Measurements from ENCODE around the gene SYNGR1. TPM values are rescaled to one million over a fixed set of nuclear protein-coding genes. Genes with fewer than 3 reads are reported as not detected.
"Not testable (repeated sequence)": the region's sequence is repeated elsewhere in the genome, so short reads cannot be mapped to it uniquely, and the experiment has no call there.

SYNGR1 gene
- total and polyA plus RNA-seq, 2 experiments from 2014 or later = 30.9 to 37.0 TPM

GRCh38 chr22:39413204-39413603, 63.4 kb downstream of the SYNGR1 start:
- H2AFZ ChIP-seq; H3K9me2 ChIP-seq (ENCODE audit: insufficient read depth); H3K27ac Mint-ChIP-seq; ATAC-seq; H3K36me3 ChIP-seq (ENCODE audit: insufficient read depth); H3K9me3 Mint-ChIP-seq; H3K27me3 Mint-ChIP-seq (ENCODE audit: insufficient read depth, low read depth, poor library complexity); H4K20me1 ChIP-seq (replicated peaks; ENCODE audit: insufficient read depth); H3K4me3 ChIP-seq; DNase-seq (ENCODE audit: low spot score); H3K27ac ChIP-seq (ENCODE audit: low read depth); H3K4me1 Mint-ChIP-seq; H3K4me3 Mint-ChIP-seq; H3F3A ChIP-seq (replicated peaks; ENCODE audit: low read depth); H3K27me3 ChIP-seq (ENCODE audit: insufficient read depth); H3K4me2 ChIP-seq; H3K4me1 ChIP-seq (ENCODE audit: insufficient read depth): not testable (repeated sequence)
- H3K36me3 Mint-ChIP-seq (ENCODE audit: low read depth) = peaks cover 14% of the 10 kb centered on the region
- H3K79me2 ChIP-seq (replicated peaks; ENCODE audit: insufficient read depth) = peaks cover 11% of the 10 kb centered on the region; the same call in 1 of the 2 replicates

DNA sequence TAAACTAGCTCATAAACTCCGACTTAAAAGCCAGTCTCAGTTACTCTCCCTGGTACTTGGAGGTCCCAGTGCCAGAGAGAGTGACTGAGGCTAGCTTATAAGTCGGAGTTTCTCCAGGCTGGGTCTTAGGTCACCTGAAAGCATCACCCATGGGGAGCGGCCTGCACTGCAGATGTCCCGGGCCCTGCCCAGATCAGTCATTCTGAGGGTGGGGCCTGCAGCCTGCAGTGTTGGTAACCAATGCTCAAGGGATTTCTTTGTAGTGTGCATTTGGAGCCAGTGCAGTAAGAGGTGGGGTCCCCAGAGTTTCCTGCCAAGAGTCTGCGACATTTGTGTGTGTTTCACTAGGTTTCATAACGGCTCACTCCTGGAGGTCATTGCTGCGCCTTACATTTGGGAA, 64.6 kb downstream of the SYNGR1 start:
- peaks cover 8% of the 10 kb centered on the region; the same call in 1 of the 2 replicates for H3K79me2 ChIP-seq (replicated peaks; ENCODE audit: insufficient read depth)
- H3K4me3 ChIP-seq = no peak overlapping the region
- no peaks in the 10 kb centered on the region; the same call in 1 of the 2 replicates for H3K4me1 ChIP-seq (ENCODE audit: insufficient read depth)
- ATAC-seq (no peak), DNase-seq (ENCODE audit: low spot score) (no peak)
- H3K27ac ChIP-seq (ENCODE audit: low read depth) = no peak overlapping the region
- no peak overlapping the region for H3K4me2 ChIP-seq
- H3K36me3 ChIP-seq (ENCODE audit: insufficient read depth) = no peaks in the 10 kb centered on the region
- no peaks in the 10 kb centered on the region for H3K27me3 ChIP-seq (ENCODE audit: insufficient read depth)
- H3K27me3 Mint-ChIP-seq (ENCODE audit: insufficient read depth, low read depth, poor library complexity) = peaks cover 7% of the 10 kb centered on the region
- no peaks in the 10 kb centered on the region for H3K9me2 ChIP-seq (ENCODE audit: insufficient read depth)
- no peak overlapping the region for H3K4me3 Mint-ChIP-seq
- H3K9me3 Mint-ChIP-seq = no peaks in the 10 kb centered on the region
- H3K36me3 Mint-ChIP-seq (ENCODE audit: low read depth) = peaks cover 23% of the 10 kb centered on the region
- H3F3A ChIP-seq (replicated peaks; ENCODE audit: low read depth) = no peaks in the 10 kb centered on the region
- no peaks in the 10 kb centered on the region; the same call in 1 of the 3 replicates for H3K4me1 Mint-ChIP-seq
- H3K27ac Mint-ChIP-seq = no peak overlapping the region
- H4K20me1 ChIP-seq (replicated peaks; ENCODE audit: insufficient read depth) = no peaks in the 10 kb centered on the region; the same call in 1 of the 2 replicates
- H2AFZ ChIP-seq = no peak overlapping the region
- no peak for TF ChIP-seq EZH2 (IDR thresholded peaks at IDR 0.05; ENCODE audit: low read depth, unreplicated experiment)
- TF ChIP-seq CREB1 (CRISPR knock-in tag; IDR thresholded peaks at IDR 0.05; ENCODE audit: low read depth) = no peak
- TF ChIP-seq, protein P1, sequence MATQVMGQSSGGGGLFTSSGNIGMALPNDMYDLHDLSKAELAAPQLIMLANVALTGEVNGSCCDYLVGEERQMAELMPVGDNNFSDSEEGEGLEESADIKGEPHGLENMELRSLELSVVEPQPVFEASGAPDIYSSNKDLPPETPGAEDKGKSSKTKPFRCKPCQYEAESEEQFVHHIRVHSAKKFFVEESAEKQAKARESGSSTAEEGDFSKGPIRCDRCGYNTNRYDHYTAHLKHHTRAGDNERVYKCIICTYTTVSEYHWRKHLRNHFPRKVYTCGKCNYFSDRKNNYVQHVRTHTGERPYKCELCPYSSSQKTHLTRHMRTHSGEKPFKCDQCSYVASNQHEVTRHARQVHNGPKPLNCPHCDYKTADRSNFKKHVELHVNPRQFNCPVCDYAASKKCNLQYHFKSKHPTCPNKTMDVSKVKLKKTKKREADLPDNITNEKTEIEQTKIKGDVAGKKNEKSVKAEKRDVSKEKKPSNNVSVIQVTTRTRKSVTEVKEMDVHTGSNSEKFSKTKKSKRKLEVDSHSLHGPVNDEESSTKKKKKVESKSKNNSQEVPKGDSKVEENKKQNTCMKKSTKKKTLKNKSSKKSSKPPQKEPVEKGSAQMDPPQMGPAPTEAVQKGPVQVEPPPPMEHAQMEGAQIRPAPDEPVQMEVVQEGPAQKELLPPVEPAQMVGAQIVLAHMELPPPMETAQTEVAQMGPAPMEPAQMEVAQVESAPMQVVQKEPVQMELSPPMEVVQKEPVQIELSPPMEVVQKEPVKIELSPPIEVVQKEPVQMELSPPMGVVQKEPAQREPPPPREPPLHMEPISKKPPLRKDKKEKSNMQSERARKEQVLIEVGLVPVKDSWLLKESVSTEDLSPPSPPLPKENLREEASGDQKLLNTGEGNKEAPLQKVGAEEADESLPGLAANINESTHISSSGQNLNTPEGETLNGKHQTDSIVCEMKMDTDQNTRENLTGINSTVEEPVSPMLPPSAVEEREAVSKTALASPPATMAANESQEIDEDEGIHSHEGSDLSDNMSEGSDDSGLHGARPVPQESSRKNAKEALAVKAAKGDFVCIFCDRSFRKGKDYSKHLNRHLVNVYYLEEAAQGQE (IDR thresholded peaks at IDR 0.05; ENCODE audit: unreplicated experiment) = no peak
- no peak for TF ChIP-seq POLR2AphosphoS5 (IDR thresholded peaks at IDR 0.05; ENCODE audit: low read depth)
- TF ChIP-seq JUNB (IDR thresholded peaks at IDR 0.05; ENCODE audit: unreplicated experiment) = no peak
- no peak for TF ChIP-seq ZNF331 (CRISPR knock-in tag; IDR thresholded peaks at IDR 0.05; ENCODE audit: low read depth)
- no peak for TF ChIP-seq NANOG (IDR thresholded peaks at IDR 0.05; ENCODE audit: borderline replicate concordance)
- TF ChIP-seq, protein P2, sequence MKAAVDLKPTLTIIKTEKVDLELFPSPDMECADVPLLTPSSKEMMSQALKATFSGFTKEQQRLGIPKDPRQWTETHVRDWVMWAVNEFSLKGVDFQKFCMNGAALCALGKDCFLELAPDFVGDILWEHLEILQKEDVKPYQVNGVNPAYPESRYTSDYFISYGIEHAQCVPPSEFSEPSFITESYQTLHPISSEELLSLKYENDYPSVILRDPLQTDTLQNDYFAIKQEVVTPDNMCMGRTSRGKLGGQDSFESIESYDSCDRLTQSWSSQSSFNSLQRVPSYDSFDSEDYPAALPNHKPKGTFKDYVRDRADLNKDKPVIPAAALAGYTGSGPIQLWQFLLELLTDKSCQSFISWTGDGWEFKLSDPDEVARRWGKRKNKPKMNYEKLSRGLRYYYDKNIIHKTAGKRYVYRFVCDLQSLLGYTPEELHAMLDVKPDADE (IDR thresholded peaks at IDR 0.05) = no peak
- TF ChIP-seq EZH2phosphoT487 (IDR thresholded peaks at IDR 0.05; ENCODE audit: unreplicated experiment) = no peak
- no peak for TF ChIP-seq ZNF114 (CRISPR knock-in tag; IDR thresholded peaks at IDR 0.05)
- TF ChIP-seq STAT1 (IDR thresholded peaks at IDR 0.05; ENCODE audit: unreplicated experiment) = no peak
- no peak for TF ChIP-seq CTCF (conservative IDR thresholded peaks at IDR 0.05; ENCODE audit: low read depth in 2 of 2)
